HUES64 (cell line): ENCODE results near the gene CSK.

Experiments
- H3K27ac ChIP-seq: 2 replicates; pipeline ENCODE4 v1.7.0; 2013; ENCODE audit warnings: low read depth, low read length, inconsistent platforms
- H3K27me3 ChIP-seq: 2 replicates; pipeline ENCODE4 v1.6.1; 2013; ENCODE audit warnings: mild to moderate bottlenecking, low read length; ENCODE audit not compliant: insufficient read depth
- H3K36me3 ChIP-seq: 2 replicates; pipeline ENCODE4 v1.6.1; 2013; ENCODE audit warnings: mild to moderate bottlenecking, low read length; ENCODE audit not compliant: insufficient read depth
- H3K4me1 ChIP-seq: 2 replicates; pipeline ENCODE4 v1.6.1; 2013; ENCODE audit warnings: mild to moderate bottlenecking, low read length, moderate library complexity; ENCODE audit not compliant: insufficient read depth
- H3K4me3 ChIP-seq: 2 replicates; pipeline ENCODE4 v1.5.1; 2013; ENCODE audit warnings: mild to moderate bottlenecking, low read length, moderate library complexity
- H3K9ac ChIP-seq: 2 replicates; pipeline ENCODE4 v1.6.1; 2013; ENCODE audit warnings: mild to moderate bottlenecking, low read depth, low read length
- H3K9me3 ChIP-seq: 2 replicates; pipeline ENCODE4 v1.6.1; 2013; ENCODE audit warnings: low read depth, low read length; ENCODE audit not compliant: insufficient read depth
- whole genome bisulfite sequencing: fragments of 150-250, 120-280 bp; methylation state at CpG from one replicate; pipeline ENCODE4 v1.1.7; 2013; ENCODE audit warnings: missing lambda C conversion rate; 5-methylcytosine and 5-hydroxymethylcytosine counted together

The CSK gene

DNA sequence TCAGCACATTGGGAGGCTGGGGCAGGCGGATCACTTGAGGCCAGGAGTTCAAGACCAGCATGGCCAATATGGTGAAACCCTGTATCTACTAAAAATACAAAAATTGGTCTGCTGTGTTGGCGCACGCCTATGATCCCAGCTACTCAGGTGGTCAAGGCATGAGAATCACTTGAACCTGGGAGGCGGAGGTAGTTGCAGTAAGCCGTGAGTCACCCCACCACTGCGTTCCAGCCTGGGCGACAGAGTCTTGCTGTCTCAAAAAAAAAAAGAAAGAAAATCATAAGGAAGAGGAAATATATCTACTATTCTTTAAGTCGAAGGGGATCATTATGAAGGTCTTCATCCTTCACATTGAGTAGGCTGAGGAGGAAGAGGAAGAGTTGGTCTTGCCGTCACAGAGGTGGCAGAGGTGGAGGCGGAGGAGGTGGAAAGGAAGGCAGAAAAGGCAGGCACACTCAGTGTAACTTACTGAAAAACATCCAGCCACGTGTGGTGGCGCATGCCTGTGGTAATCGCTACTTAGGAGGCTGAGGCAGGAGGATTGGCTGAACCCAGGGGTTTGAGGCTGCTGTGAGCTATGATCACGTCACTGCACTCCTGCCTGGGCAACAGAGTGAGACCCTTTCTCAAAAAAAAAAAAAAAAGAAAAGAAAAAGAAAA lies 14.2 kb downstream of the CSK start:
- WGBS, result 97% methylated on average over 14 of the region's 14 CpGs
- Histone ChIP-seq H3K27me3 (no peaks in the 10 kb centered on the region), H3K27ac (no peak overlapping the region), H3K9me3 (no peaks in the 10 kb centered on the region), H3K9ac (no peak overlapping the region), H3K4me1 (no peaks in the 10 kb centered on the region; the same call in 1 of the 2 replicates), H3K36me3 (peaks cover 4% of the 10 kb centered on the region), H3K4me3 (no peak overlapping the region)

DNA sequence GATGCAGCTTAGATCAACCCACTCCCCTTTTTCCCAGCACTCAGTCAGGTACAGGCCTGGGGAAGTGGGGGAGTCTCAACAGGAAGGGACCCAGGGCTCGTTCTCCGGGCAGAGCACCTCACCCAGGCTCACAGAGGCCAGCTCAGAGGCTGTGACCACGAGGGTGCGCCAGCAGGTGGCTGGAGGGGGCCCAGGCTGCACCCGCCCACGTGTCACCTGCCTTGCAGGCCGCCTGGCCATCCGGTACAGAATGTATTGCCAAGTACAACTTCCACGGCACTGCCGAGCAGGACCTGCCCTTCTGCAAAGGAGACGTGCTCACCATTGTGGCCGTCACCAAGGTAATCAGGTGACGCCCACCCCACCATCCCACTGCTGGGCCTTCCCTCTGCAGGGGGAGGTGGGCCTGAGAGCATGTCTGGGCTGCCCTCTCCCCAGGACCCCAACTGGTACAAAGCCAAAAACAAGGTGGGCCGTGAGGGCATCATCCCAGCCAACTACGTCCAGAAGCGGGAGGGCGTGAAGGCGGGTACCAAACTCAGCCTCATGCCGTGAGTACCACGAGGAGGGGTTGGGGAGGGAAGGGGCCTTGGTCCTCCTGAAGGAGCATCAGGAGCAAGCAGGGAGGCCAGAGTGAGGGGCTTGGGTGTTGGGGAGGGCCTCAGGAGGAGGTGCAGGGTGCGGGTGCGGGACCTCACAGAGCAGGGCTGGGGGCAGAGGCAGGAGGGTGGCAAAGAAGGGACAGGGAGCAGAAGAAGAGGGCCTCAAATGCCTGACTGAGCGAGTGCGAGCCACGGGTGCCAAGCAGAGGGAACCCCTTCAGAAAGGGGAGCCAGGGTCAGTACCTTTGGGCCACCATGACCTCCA lies 16.7 kb downstream of the CSK start:
- Histone ChIP-seq H3K9ac (no peak overlapping the region), H3K36me3 (peaks cover 29% of the 10 kb centered on the region)

DNA sequence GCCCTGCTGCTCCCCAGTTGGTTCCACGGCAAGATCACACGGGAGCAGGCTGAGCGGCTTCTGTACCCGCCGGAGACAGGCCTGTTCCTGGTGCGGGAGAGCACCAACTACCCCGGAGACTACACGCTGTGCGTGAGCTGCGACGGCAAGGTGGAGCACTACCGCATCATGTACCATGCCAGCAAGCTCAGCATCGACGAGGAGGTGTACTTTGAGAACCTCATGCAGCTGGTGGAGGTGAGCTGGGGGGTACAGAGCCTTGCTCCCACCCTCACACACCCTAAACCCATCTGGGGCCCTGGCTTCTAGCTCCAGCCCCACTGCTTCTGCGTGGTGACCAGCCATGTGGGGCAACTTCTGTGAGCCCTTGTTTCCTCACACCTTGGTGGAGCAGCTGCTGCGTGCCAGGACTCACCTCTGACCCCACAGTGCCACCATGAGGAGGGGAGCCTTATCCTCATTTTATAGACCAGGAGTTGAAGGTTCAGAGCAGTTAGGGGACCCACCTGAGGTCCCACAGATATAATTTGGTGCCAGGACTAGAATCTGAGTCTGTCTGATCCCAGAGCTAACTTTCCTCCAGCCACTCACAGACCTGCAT lies 17.5 kb downstream of the CSK start:
- WGBS, result 94% methylated on average over 16 of the region's 16 CpGs
- peaks cover 35% of the 10 kb centered on the region for H3K36me3 ChIP-seq
- no peaks in the 10 kb centered on the region for H3K27me3 ChIP-seq
- no peak overlapping the region for H3K4me3 ChIP-seq
- no peak overlapping the region for H3K9ac ChIP-seq
- H3K9me3 ChIP-seq, result no peaks in the 10 kb centered on the region
- H3K4me1 ChIP-seq, result no peaks in the 10 kb centered on the region; the same call in 1 of the 2 replicates
- H3K27ac ChIP-seq, result no peak overlapping the region

More for the DNA sequence above, 16.7 kb downstream of the CSK start:
- Histone ChIP-seq H3K4me3 (no peak overlapping the region), H3K27ac (no peak overlapping the region), H3K9me3 (no peaks in the 10 kb centered on the region), H3K27me3 (no peaks in the 10 kb centered on the region), H3K4me1 (no peaks in the 10 kb centered on the region; the same call in 1 of the 2 replicates)
- 93% methylated on average over 25 of the region's 25 CpGs for WGBS

DNA sequence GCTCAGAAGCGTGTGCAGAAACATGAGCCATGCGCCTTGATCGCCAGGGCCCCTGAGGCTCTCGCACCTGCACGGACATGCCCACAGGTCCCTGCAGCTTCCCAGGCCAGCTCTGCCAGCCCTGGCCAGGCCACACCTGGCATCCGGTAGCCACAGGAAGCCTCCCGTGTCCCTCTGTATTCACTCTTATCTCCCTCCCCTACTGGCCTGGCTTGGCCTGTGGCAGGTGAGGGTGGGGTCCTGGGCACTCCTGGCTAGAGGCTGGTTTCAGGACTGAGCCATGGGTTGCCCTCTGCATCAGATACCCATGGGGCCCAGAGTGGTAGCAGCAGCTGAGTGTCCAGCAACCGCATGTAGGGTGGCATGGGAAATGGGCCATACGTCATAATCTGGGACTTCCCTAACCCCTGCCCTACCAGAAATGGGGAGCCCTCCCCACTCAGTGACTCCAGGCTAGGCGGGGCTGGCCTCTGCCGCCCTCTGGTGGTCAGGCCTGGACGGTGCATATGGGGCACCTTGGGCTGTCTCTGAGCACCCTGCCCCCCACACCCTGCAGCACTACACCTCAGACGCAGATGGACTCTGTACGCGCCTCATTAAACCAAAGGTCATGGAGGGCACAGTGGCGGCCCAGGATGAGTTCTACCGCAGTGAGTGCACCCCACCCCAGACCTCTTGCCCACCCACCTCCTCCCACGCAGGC lies 18.1 kb downstream of the CSK start:
- no peaks in the 10 kb centered on the region for H3K27me3 ChIP-seq
- no peak overlapping the region for H3K4me3 ChIP-seq
- H3K9me3 ChIP-seq, result no peaks in the 10 kb centered on the region
- WGBS, result 68% methylated on average over 18 of the region's 18 CpGs
- H3K36me3 ChIP-seq, result peaks cover 35% of the 10 kb centered on the region
- no peak overlapping the region for H3K9ac ChIP-seq
- H3K27ac ChIP-seq, result no peak overlapping the region
- no peaks in the 10 kb centered on the region; the same call in 1 of the 2 replicates for H3K4me1 ChIP-seq

DNA sequence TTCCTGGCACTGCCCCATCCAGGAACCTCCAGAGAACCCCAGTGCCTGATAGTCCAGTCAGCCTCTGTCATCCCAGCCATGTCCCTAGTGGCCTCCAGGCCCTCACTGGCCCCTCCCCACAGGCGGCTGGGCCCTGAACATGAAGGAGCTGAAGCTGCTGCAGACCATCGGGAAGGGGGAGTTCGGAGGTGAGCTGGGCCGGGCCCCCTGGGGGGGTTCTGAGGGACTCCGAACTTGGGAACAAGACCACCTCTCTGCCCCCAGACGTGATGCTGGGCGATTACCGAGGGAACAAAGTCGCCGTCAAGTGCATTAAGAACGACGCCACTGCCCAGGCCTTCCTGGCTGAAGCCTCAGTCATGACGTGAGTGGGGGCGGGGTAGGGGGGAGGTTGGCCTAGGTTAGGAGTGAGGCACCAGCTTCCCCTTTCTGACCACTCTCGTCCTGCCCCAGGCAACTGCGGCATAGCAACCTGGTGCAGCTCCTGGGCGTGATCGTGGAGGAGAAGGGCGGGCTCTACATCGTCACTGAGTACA lies 18.7 kb downstream of the CSK start:
- Histone ChIP-seq H3K4me3 (no peak overlapping the region), H3K27me3 (no peaks in the 10 kb centered on the region), H3K4me1 (no peaks in the 10 kb centered on the region; the same call in 1 of the 2 replicates), H3K9me3 (no peaks in the 10 kb centered on the region), H3K9ac (no peak overlapping the region), H3K36me3 (peaks cover 35% of the 10 kb centered on the region), H3K27ac (no peak overlapping the region)
- WGBS, result 89% methylated on average over 20 of the region's 20 CpGs

DNA sequence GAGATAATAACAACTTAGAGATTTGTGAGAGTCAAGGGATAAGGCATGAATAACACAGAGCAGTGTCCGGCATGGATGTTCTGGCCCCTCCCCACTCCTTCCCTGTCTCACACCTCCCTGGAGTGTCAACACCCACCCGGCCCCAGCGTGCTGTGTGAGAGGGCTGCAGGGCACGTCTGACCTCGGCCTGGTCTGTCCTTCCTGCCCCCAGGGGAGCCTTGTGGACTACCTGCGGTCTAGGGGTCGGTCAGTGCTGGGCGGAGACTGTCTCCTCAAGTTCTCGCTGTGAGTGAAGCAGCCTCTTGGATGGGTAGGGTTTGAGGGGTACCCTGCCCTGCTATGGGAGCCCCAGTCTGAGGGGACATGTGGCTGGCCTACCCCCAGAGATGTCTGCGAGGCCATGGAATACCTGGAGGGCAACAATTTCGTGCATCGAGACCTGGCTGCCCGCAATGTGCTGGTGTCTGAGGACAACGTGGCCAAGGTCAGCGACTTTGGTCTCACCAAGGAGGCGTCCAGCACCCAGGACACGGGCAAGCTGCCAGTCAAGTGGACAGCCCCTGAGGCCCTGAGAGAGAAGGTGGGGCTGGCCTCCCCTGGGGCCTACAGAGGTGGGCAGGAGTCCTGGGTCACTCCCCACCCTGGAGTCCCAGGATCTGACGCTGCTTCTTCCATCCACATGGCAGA lies 19.6 kb downstream of the CSK start:
- Histone ChIP-seq H3K27me3 (no peaks in the 10 kb centered on the region), H3K9me3 (no peaks in the 10 kb centered on the region), H3K4me3 (no peak overlapping the region), H3K27ac (no peak overlapping the region), H3K36me3 (peaks cover 35% of the 10 kb centered on the region), H3K4me1 (no peaks in the 10 kb centered on the region; the same call in 1 of the 2 replicates), H3K9ac (no peak overlapping the region)
- WGBS, result 93% methylated on average over 18 of the region's 18 CpGs

DNA sequence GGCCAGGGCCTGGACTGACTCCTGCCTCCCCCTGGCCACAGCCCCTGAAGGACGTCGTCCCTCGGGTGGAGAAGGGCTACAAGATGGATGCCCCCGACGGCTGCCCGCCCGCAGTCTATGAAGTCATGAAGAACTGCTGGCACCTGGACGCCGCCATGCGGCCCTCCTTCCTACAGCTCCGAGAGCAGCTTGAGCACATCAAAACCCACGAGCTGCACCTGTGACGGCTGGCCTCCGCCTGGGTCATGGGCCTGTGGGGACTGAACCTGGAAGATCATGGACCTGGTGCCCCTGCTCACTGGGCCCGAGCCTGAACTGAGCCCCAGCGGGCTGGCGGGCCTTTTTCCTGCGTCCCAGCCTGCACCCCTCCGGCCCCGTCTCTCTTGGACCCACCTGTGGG lies 20.4 kb downstream of the CSK start:
- Histone ChIP-seq H3K27ac (no peak overlapping the region), H3K36me3 (peaks cover 35% of the 10 kb centered on the region), H3K4me1 (no peaks in the 10 kb centered on the region; the same call in 1 of the 2 replicates), H3K9me3 (no peaks in the 10 kb centered on the region), H3K9ac (no peak overlapping the region), H3K4me3 (no peak overlapping the region), H3K27me3 (no peaks in the 10 kb centered on the region)
- 95% methylated on average over 20 of the region's 20 CpGs for WGBS

DNA sequence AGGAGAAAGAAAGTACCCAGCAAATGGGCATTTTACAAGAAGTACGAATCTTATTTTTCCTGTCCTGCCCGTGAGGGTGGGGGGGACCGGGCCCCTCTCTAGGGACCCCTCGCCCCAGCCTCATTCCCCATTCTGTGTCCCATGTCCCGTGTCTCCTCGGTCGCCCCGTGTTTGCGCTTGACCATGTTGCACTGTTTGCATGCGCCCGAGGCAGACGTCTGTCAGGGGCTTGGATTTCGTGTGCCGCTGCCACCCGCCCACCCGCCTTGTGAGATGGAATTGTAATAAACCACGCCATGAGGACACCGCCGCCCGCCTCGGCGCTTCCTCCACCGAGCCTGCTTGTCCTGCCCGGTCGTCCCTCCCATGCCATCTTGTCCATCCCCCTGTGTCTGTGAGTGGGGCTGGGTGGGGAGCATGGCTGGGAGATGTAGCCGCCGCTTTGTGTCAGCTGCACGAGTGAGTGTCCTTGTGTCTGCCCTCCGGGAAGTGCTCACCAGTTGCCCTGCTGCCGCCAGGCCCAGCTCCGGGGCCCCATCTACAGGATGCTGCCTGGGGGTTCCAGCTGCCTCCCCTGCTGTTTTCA lies 21.1 kb downstream of the CSK start:
- Histone ChIP-seq H3K9me3 (no peaks in the 10 kb centered on the region), H3K27me3 (no peaks in the 10 kb centered on the region), H3K27ac (no peak overlapping the region), H3K4me1 (no peaks in the 10 kb centered on the region; the same call in 1 of the 2 replicates), H3K36me3 (peaks cover 35% of the 10 kb centered on the region), H3K4me3 (no peak overlapping the region), H3K9ac (no peak overlapping the region)
- 96% methylated on average over 31 of the region's 31 CpGs for WGBS

DNA sequence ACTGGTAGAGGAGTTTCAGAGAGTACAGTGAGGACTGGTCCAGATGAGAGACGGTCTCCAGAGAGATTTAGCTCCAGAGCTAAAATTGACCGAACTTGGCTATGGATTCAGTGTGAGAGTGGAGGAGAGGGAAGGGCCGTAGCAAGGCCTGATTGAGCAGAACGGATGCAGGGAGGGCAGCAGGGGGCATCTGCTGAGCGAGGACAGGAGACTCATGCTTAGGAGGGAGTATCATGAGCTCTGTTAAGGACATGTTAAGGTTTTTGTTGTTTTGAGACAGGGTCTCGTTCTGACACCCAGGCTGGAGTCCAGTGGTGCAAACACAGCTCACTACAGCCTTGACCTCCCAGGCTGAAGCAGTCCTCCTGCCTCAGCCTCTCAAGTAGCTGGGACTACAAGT lies 23.1 kb downstream of the CSK start:
- 83% methylated on average over 6 of the region's 6 CpGs for WGBS
- Histone ChIP-seq H3K4me3 (no peak overlapping the region), H3K27me3 (no peaks in the 10 kb centered on the region), H3K9ac (no peak overlapping the region), H3K9me3 (no peaks in the 10 kb centered on the region), H3K36me3 (peaks cover 35% of the 10 kb centered on the region), H3K4me1 (no peaks in the 10 kb centered on the region; the same call in none of the 2 replicates), H3K27ac (no peak overlapping the region)

DNA sequence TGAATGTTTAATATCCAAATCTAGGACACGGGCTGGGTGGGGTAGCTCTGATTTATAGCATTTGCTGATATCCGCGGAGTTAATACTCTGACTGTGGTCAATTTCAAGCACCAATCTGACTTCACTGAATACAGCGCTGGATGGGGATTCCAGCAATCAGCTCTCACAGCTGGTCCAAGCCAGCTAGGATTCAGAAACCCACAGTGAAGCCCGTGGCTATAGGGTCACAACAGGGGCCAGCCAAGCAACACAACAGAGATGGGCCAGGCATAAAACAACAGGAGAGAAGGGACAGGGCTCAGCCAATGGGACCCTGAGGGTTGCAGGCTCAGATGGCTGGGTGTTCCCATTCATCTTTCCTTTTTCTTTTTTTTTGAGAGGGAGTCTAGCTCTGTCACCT lies 25.4 kb downstream of the CSK start:
- H3K27ac ChIP-seq, result no peak overlapping the region
- no peaks in the 10 kb centered on the region; the same call in 1 of the 2 replicates for H3K4me1 ChIP-seq
- 85% methylated on average over 5 of the region's 5 CpGs for WGBS
- no peaks in the 10 kb centered on the region for H3K27me3 ChIP-seq
- no peak overlapping the region for H3K9ac ChIP-seq
- no peaks in the 10 kb centered on the region for H3K9me3 ChIP-seq
- no peak overlapping the region for H3K4me3 ChIP-seq
- H3K36me3 ChIP-seq, result peaks cover 19% of the 10 kb centered on the region; the same call in 1 of the 2 replicates
